Astrocyte (in vitro differentiated cells and primary cell): ENCODE data around the gene AHDC1.

Source experiments
- EZH2 ChIP-seq: IDR thresholded peaks from 2 replicates; pipeline ENCODE4 v1.6.1; 2012; ENCODE audit warnings: mild to moderate bottlenecking, low read length, inconsistent platforms; ENCODE audit not compliant: insufficient read depth
- TF ChIP-seq, protein P1 (sequence below): IDR thresholded peaks from 2 replicates; pipeline ENCODE4 v1.5.1; 2011; ENCODE audit warnings: low read depth, mild to moderate bottlenecking, inconsistent platforms, low read length, moderate library complexity; ENCODE audit not compliant: insufficient read depth

DNA sequence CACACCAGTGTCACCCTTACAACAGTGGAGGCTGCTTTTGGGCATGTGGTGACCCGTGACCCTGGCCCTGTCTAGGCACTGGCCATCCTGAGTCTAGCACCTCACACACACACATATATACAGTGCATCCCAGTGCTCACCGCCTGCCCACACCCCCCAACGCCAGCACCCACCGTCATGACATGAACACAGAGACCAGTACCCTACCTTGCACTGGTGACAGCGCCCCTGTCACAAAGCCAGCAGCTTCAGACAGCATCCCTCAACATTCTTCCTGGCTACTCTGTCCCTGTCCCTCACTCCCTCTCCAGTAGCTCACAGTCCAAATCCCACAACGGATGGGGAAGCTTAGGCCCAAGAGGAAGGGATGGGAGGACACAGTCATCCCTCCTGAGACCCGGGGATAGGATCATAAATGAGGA lies 27.1 kb downstream of the AHDC1 start:
- TF ChIP-seq, protein P1, sequence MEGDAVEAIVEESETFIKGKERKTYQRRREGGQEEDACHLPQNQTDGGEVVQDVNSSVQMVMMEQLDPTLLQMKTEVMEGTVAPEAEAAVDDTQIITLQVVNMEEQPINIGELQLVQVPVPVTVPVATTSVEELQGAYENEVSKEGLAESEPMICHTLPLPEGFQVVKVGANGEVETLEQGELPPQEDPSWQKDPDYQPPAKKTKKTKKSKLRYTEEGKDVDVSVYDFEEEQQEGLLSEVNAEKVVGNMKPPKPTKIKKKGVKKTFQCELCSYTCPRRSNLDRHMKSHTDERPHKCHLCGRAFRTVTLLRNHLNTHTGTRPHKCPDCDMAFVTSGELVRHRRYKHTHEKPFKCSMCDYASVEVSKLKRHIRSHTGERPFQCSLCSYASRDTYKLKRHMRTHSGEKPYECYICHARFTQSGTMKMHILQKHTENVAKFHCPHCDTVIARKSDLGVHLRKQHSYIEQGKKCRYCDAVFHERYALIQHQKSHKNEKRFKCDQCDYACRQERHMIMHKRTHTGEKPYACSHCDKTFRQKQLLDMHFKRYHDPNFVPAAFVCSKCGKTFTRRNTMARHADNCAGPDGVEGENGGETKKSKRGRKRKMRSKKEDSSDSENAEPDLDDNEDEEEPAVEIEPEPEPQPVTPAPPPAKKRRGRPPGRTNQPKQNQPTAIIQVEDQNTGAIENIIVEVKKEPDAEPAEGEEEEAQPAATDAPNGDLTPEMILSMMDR: no peak
- no peak for TF ChIP-seq EZH2
